ENCODE results near the gene PEX14.

The PEX14 gene

GRCh38 chr1:10635085-10635896, 160.5 kb downstream of the PEX14 start:
- no peak for DNase-seq (ENCODE audit: low read depth)

GRCh38 chr1:10635992-10636391, 161.2 kb downstream of the PEX14 start:
- no peak for DNase-seq (ENCODE audit: low read depth)

- no peak for DNase-seq (ENCODE audit: low read depth)
These were observed 162.7 kb downstream of the PEX14 start for GRCh38 chr1:10637400-10637799.

GRCh38 chr1:10637834-10638558, 163.2 kb downstream of the PEX14 start:
- no peak for DNase-seq (ENCODE audit: low read depth)

GRCh38 chr1:10638559-10639005, 163.8 kb downstream of the PEX14 start:
- DNase-seq (ENCODE audit: low read depth) = no peak

GRCh38 chr1:10639011-10639774, 164.4 kb downstream of the PEX14 start:
- DNase-seq (ENCODE audit: low read depth) = no peak

- DNase-seq (ENCODE audit: low read depth) = no peak
These were observed 165.2 kb downstream of the PEX14 start for GRCh38 chr1:10639775-10640578.

- DNase-seq (ENCODE audit: low read depth) = no peak
These were observed 166.2 kb downstream of the PEX14 start for GRCh38 chr1:10640843-10641553.

GRCh38 chr1:10641976-10642375, 167.2 kb downstream of the PEX14 start:
- no peak for DNase-seq (ENCODE audit: low read depth)

- DNase-seq (ENCODE audit: low read depth) = no peak
These were observed 167.8 kb downstream of the PEX14 start for GRCh38 chr1:10642403-10643080.

- DNase-seq (ENCODE audit: low read depth) = no peak
These were observed 169.0 kb downstream of the PEX14 start for GRCh38 chr1:10643607-10644306.

GRCh38 chr1:10644307-10645128, 169.8 kb downstream of the PEX14 start:
- no peak for DNase-seq (ENCODE audit: low read depth)

GRCh38 chr1:10646347-10646861, 171.7 kb downstream of the PEX14 start:
- DNase-seq (ENCODE audit: low read depth) = no peak

GRCh38 chr1:10647414-10648170, 172.8 kb downstream of the PEX14 start:
- DNase-seq (ENCODE audit: low read depth) = no peak

- no peak for DNase-seq (ENCODE audit: low read depth)
These were observed 174.2 kb downstream of the PEX14 start for GRCh38 chr1:10648689-10649516.

GRCh38 chr1:10649517-10650201, 174.9 kb downstream of the PEX14 start:
- DNase-seq (ENCODE audit: low read depth) = no peak
